GM12874 (cell line): ENCODE results near the gene PRR36.

Source experiments
- CTCF ChIP-seq: IDR thresholded peaks from 2 replicates; pipeline ENCODE4 v1.5.1; 2011; ENCODE audit warnings: low read depth, mild to moderate bottlenecking, control low read depth, low read length, moderate library complexity; ENCODE audit not compliant: insufficient read depth

The PRR36 gene

GRCh38 chr19:7899751-7900378 lies 25.7 kb upstream of the PRR36 start:
- no peak for TF ChIP-seq CTCF

GRCh38 chr19:7898967-7899366 lies 24.8 kb upstream of the PRR36 start:
- TF ChIP-seq CTCF = no peak

GRCh38 chr19:7897292-7897691 lies 23.1 kb upstream of the PRR36 start:
- TF ChIP-seq CTCF = no peak

GRCh38 chr19:7895565-7895964 lies 21.4 kb upstream of the PRR36 start:
- TF ChIP-seq CTCF = no peak

- TF ChIP-seq CTCF = no peak
Measured at GRCh38 chr19:7894612-7895309, 20.6 kb upstream of the PRR36 start.

GRCh38 chr19:7888826-7889217 lies 14.6 kb upstream of the PRR36 start:
- no peak for TF ChIP-seq CTCF

GRCh38 chr19:7888145-7888825 lies 14.1 kb upstream of the PRR36 start, which contains the start of gene LRRC8E:
TSS of gene LRRC8E (plus strand) at chr19:7888510. CDS start at chr19:7895604, 7,094 bp downstream.
- TF ChIP-seq CTCF = no peak
